Skeletal muscle tissue (tissue), 4 donors: ENCODE data around the gene NBPF11. TPM values are rescaled to one million over a fixed set of nuclear protein-coding genes. Genes with fewer than 3 reads are reported as not detected.
"Not testable (repeated sequence)": the region's sequence is repeated elsewhere in the genome, so short reads cannot be mapped to it uniquely, and the experiment has no call there.

Source experiments
- H3K27ac ChIP-seq: one replicate; pipeline ENCODE4 v1.7.0; 2013; ENCODE audit warnings: mild to moderate bottlenecking, low read depth, low read length, inconsistent platforms
- H3K27me3 ChIP-seq, 3 donors: one replicate each; pipeline ENCODE4 v1.7.0; 2013; ENCODE audit warnings: low read length in 3 of 3; ENCODE audit not compliant: control insufficient read depth in 3 of 3, insufficient read depth in 3 of 3
- H3K36me3 ChIP-seq, 3 donors: one replicate each; pipeline ENCODE4 v1.7.0; 2013; ENCODE audit warnings: low read length in 3 of 3; ENCODE audit not compliant: control insufficient read depth in 3 of 3, insufficient read depth in 3 of 3
- H3K4me1 ChIP-seq, 3 donors: one replicate each; pipeline ENCODE4 v1.7.0; 2013; ENCODE audit warnings: low read length in 3 of 3, mild to moderate bottlenecking in 3 of 3; ENCODE audit not compliant: control insufficient read depth in 3 of 3, insufficient read depth in 3 of 3
- H3K4me3 ChIP-seq, 3 donors: one replicate each; pipeline ENCODE4 v1.7.0; 2013; ENCODE audit warnings: low read length in 3 of 3
- H3K9ac ChIP-seq, 3 donors: one replicate each; pipeline ENCODE4 v1.7.0; 2013; ENCODE audit warnings: low read length in 3 of 3, mild to moderate bottlenecking in 3 of 3, moderate library complexity in 2 of 3, low read depth in 1 of 3
- H3K9me3 ChIP-seq, 3 donors: one replicate each; pipeline ENCODE4 v1.7.0; 2013; ENCODE audit warnings: low read length in 3 of 3; ENCODE audit not compliant: control insufficient read depth in 3 of 3
- total RNA-seq: library from RNA; depleted of rRNA; stranded (reverse); fragments of >200 nt; gene quantifications from one replicate; pipeline ENCODE4 v1.2.3, GENCODE V29; 2014
- donor health status: Osteomylitis.

NBPF11 gene
- total RNA-seq, 1 donor from 2014 or later = 7.3 TPM

GRCh38 chr1:148095732-148096131 is 56.3 kb downstream of the NBPF11 start:
- H3K27me3 ChIP-seq, H3K36me3 ChIP-seq, H3K4me3 ChIP-seq, H3K27ac ChIP-seq, H3K9ac ChIP-seq, H3K9me3 ChIP-seq, H3K4me1 ChIP-seq: not testable (repeated sequence)

GRCh38 chr1:148086196-148086595 is 65.9 kb downstream of the NBPF11 start:
- not testable (repeated sequence) for H3K9me3 ChIP-seq, H3K27ac ChIP-seq, H3K4me3 ChIP-seq, H3K36me3 ChIP-seq, H3K4me1 ChIP-seq, H3K9ac ChIP-seq, H3K27me3 ChIP-seq

DNA sequence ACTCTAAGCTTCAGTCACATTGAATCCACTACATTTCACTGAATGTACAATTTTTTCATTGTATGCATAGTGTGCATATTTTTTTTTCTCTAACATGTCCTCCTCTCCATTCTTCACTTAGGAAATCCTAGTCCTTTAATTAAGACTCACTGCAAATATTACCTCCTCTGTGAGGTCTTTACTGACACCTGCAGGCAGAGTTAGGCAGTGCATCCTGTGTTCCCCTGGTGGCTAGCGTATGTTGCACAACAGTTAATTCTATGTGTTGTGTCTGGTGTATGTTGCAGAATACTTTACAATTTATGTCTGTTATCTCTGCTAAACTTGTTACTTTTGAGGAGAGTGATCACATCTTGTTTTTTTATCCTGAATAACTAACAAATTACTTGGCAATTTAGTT is 70.9 kb downstream of the NBPF11 start:
- H3K9me3 ChIP-seq, H3K27ac ChIP-seq, H3K4me1 ChIP-seq, H3K27me3 ChIP-seq, H3K4me3 ChIP-seq, H3K9ac ChIP-seq, H3K36me3 ChIP-seq: not testable (repeated sequence)

DNA sequence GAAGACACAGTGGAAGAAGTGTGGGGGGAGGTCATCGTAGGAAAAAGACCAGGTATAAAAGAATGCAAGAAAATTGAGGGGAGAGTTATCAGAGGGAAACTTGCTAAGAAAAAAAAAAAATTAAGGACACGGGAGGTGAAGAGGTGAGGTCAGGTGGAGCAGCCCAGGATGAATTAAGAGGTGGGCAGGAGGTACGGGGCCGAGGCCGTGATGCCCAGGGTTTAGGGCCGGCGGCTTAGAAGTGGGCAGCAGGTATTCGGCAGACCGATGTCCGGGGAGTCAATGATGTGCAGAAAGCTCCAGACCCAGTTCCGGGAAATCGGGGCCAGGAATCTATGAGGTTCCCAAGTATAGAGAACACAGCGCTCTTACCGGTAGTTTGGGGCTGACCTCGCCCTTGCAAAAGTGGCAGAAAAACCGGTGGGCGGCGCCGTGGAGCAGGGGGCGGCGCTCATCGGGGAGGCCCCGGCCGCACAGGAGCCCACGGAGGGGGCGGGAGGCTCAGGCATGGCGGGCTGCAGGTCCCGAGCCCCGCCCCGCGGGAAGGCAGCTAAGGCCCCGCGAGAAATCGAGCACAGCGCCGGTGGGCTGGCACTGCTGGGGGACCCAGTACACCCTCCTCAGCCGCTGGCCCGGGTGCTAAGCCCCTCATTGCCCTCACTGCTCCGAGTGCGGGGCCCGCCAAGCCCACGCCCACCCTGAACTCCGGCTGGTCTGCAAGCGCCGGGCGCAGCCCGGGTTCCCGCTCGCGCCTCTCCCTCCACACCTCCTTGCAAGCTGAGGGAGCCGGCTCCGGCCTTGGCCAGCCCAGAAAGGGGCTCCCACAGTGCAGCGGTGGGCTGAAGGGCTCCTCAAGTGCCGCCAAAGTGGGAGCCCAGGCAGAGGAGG is 73.2 kb downstream of the NBPF11 start:
- not testable (repeated sequence) for H3K27me3 ChIP-seq, H3K36me3 ChIP-seq, H3K9ac ChIP-seq, H3K27ac ChIP-seq, H3K4me1 ChIP-seq, H3K9me3 ChIP-seq, H3K4me3 ChIP-seq

DNA sequence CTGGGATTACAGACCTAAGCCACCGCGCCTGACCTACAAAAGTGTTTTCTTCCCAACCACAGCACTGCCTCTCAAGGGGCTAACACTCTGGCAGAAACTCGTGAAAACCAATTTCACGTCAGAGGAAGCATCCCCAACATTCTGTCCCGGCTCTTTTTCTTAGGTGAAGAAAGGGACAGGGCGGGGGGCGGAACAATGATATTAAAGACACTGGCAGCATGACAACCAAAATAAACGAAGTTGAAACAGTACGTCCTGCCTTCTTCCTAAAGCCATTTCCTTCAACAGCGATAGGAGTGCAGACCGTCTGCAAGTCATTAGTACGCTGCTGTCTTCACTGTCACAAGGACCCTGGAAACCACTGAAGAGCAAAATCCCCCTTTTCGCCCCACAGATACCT is 74.0 kb downstream of the NBPF11 start:
- H3K4me3 ChIP-seq, H3K27me3 ChIP-seq, H3K4me1 ChIP-seq, H3K36me3 ChIP-seq, H3K9me3 ChIP-seq, H3K27ac ChIP-seq, H3K9ac ChIP-seq: not testable (repeated sequence)

- H3K9me3 ChIP-seq = not testable (repeated sequence)
Observed at GRCh38 chr1:148077458-148077857, 74.6 kb downstream of the NBPF11 start.

GRCh38 chr1:148073392-148073791 is 78.7 kb downstream of the NBPF11 start:
- not testable (repeated sequence) for H3K27me3 ChIP-seq, H3K27ac ChIP-seq, H3K4me3 ChIP-seq, H3K9me3 ChIP-seq, H3K4me1 ChIP-seq, H3K36me3 ChIP-seq, H3K9ac ChIP-seq

More at GRCh38 chr1:148077458-148077857, 74.6 kb downstream of the NBPF11 start:
- H3K4me1 ChIP-seq, H3K36me3 ChIP-seq, H3K9ac ChIP-seq, H3K27ac ChIP-seq, H3K4me3 ChIP-seq, H3K27me3 ChIP-seq: not testable (repeated sequence)

GRCh38 chr1:148068606-148069005 is 83.5 kb downstream of the NBPF11 start:
- H3K4me1 ChIP-seq = not testable (repeated sequence)

GRCh38 chr1:148068201-148068600 is 83.9 kb downstream of the NBPF11 start:
- not testable (repeated sequence) for H3K9me3 ChIP-seq, H3K4me3 ChIP-seq, H3K36me3 ChIP-seq, H3K4me1 ChIP-seq, H3K27ac ChIP-seq, H3K9ac ChIP-seq, H3K27me3 ChIP-seq

More at GRCh38 chr1:148068606-148069005, 83.5 kb downstream of the NBPF11 start:
- not testable (repeated sequence) for H3K36me3 ChIP-seq, H3K4me3 ChIP-seq, H3K27ac ChIP-seq, H3K27me3 ChIP-seq, H3K9me3 ChIP-seq, H3K9ac ChIP-seq

GRCh38 chr1:148060294-148060701 is 91.8 kb downstream of the NBPF11 start:
- not testable (repeated sequence) for H3K4me3 ChIP-seq, H3K27ac ChIP-seq, H3K27me3 ChIP-seq, H3K9ac ChIP-seq, H3K4me1 ChIP-seq, H3K36me3 ChIP-seq, H3K9me3 ChIP-seq
